Measurements from ENCODE around the gene IDH3B. TPM values are rescaled to one million over a fixed set of nuclear protein-coding genes. Genes with fewer than 3 reads are reported as not detected.
A peak's percentile ranks its signal among the peaks of the same experiment; 100 is the strongest.

Gene IDH3B
- total and polyA plus RNA-seq, 2 of the 13 experiments (the other 11 are each of a cell fraction or from before 2014, with no cell fraction given): 215 to 254 TPM

- TF ChIP-seq, protein P1, sequence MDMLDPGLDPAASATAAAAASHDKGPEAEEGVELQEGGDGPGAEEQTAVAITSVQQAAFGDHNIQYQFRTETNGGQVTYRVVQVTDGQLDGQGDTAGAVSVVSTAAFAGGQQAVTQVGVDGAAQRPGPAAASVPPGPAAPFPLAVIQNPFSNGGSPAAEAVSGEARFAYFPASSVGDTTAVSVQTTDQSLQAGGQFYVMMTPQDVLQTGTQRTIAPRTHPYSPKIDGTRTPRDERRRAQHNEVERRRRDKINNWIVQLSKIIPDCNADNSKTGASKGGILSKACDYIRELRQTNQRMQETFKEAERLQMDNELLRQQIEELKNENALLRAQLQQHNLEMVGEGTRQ (IDR thresholded peaks at IDR 0.05; ENCODE audit: low read depth, low read length): no peak; the same call in 1 of the 2 replicates
- TF ChIP-seq, protein P1 (CRISPR knock-in tag; IDR thresholded peaks at IDR 0.05; ENCODE audit: borderline replicate concordance): peak; percentile 80; the same call in 1 of the 2 replicates
- TF ChIP-seq FOXP1 (IDR thresholded peaks at IDR 0.05): no peak
- TF ChIP-seq FOXP1 (CRISPR knock-in tag; IDR thresholded peaks at IDR 0.05): no peak
- TF ChIP-seq NFYB (CRISPR knock-in tag; IDR thresholded peaks at IDR 0.05): peak; percentile 9; the same call in 1 of the 2 replicates
- peak; percentile 22; the same call in 1 of the 2 replicates for TF ChIP-seq SNAI1 (CRISPR knock-in tag; IDR thresholded peaks at IDR 0.05; ENCODE audit: borderline replicate concordance)
- peak; percentile 71; the same call in 1 of the 2 replicates for TF ChIP-seq GABPB1 (CRISPR knock-in tag; IDR thresholded peaks at IDR 0.05)
- TF ChIP-seq ZNF614 (CRISPR knock-in tag; IDR thresholded peaks at IDR 0.05; ENCODE audit: borderline replicate concordance): 0 out of 2 replicates have a peak, but pooled peaks have one; percentile 12
- TF ChIP-seq, protein P2, sequence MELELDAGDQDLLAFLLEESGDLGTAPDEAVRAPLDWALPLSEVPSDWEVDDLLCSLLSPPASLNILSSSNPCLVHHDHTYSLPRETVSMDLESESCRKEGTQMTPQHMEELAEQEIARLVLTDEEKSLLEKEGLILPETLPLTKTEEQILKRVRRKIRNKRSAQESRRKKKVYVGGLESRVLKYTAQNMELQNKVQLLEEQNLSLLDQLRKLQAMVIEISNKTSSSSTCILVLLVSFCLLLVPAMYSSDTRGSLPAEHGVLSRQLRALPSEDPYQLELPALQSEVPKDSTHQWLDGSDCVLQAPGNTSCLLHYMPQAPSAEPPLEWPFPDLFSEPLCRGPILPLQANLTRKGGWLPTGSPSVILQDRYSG (CRISPR knock-in tag; IDR thresholded peaks at IDR 0.05): peak; percentile 61
- peak; percentile 18; the same call in 1 of the 2 replicates for TF ChIP-seq ZNF574 (CRISPR knock-in tag; IDR thresholded peaks at IDR 0.05)
- peak; percentile 75; the same call in 1 of the 2 replicates for TF ChIP-seq HOXA7 (CRISPR knock-in tag; IDR thresholded peaks at IDR 0.05)
- TF ChIP-seq ZBTB4 (CRISPR knock-in tag; IDR thresholded peaks at IDR 0.05; ENCODE audit: borderline replicate concordance): no peak
- TF ChIP-seq MED8 (CRISPR knock-in tag; IDR thresholded peaks at IDR 0.05; ENCODE audit: insufficient replicate concordance): peak; percentile 4
- peak; percentile 97 for TF ChIP-seq ZNF543 (CRISPR knock-in tag; IDR thresholded peaks at IDR 0.05)
- TF ChIP-seq TGIF2 (CRISPR knock-in tag; IDR thresholded peaks at IDR 0.05): peak; percentile 64
- TF ChIP-seq FLYWCH1 (CRISPR knock-in tag; IDR thresholded peaks at IDR 0.05): peak; percentile 73; the same call in 1 of the 2 replicates
- peak; percentile 92 for TF ChIP-seq ZBTB7A (CRISPR knock-in tag; IDR thresholded peaks at IDR 0.05)
- peak; percentile 91 for TF ChIP-seq ZNF839 (CRISPR knock-in tag; IDR thresholded peaks at IDR 0.05; ENCODE audit: borderline replicate concordance)
- TF ChIP-seq ZNF510 (CRISPR knock-in tag; IDR thresholded peaks at IDR 0.05; ENCODE audit: low read depth): peak; percentile 85
- no peak for TF ChIP-seq ZNF17 (CRISPR knock-in tag; IDR thresholded peaks at IDR 0.05)
- TF ChIP-seq GZF1 (CRISPR knock-in tag; IDR thresholded peaks at IDR 0.05): no peak
These were observed 11.1 kb downstream of the IDH3B start (continued) for GRCh38 chr20:2652724-2653555.

All from HepG2 (cell line).